HEK293 (cell line): ENCODE data around the gene FGFR3.

Experiments used
- CTCF ChIA-PET: fragments of 350-600 bp; formaldehyde crosslinking; extraction: SDS; loops from one replicate; lab custom pipeline; 2021; ENCODE audit warnings: antibody characterized with exemption; lab: Yijun Ruan, JAX
- POLR2A ChIA-PET: fragments of 300-600 bp; formaldehyde crosslinking; extraction: SDS; loops from one replicate; lab custom pipeline; 2020; ENCODE audit warnings: antibody characterized with exemption, inconsistent platforms; lab: Yijun Ruan, JAX
- H3K27ac ChIP-seq: fragments of 200-500 bp; sonication (Bioruptor generic); 2 replicates; pipeline ENCODE4 v1.5.1; 2014; ENCODE audit warnings: low read depth, low read length, control low read depth, inconsistent platforms; ENCODE audit errors: extremely low read depth
- H3K36me3 ChIP-seq, 2 experiments: fragments of 200-500 bp in 1 of 2; sonication (Bioruptor generic) in 1 of 2; 1 replicate in 1 of 2; 2 replicates in 1 of 2; pipeline ENCODE4 v1.5.1; 2014 to 2017; ENCODE audit warnings: inconsistent platforms in 2 of 2, low read length in 2 of 2; ENCODE audit not compliant: control insufficient read depth in 2 of 2, insufficient read depth in 1 of 2
- H3K4me1 ChIP-seq: fragments of 200-500 bp; sonication (Bioruptor generic); 2 replicates; pipeline ENCODE4 v1.5.1; 2014; ENCODE audit warnings: mild to moderate bottlenecking, low read length, inconsistent platforms; ENCODE audit not compliant: control insufficient read depth, insufficient read depth
- H3K4me3 ChIP-seq: 2 replicates; pipeline ENCODE4 v1.5.1; 2011; ENCODE audit warnings: low read depth, mild to moderate bottlenecking, control low read depth, low read length, moderate library complexity
- H3K9me3 ChIP-seq: fragments of 200-500 bp; sonication (Bioruptor generic); 2 replicates; pipeline ENCODE4 v1.5.1; 2014; ENCODE audit warnings: low read depth, low read length, inconsistent platforms; ENCODE audit not compliant: control insufficient read depth, insufficient read depth
- PRDM10 ChIP-seq: fragments of 450-650 bp; formaldehyde crosslinking; IDR thresholded peaks from 2 replicates; pipeline ENCODE4 v1.5.1; 2016; ENCODE audit warnings: missing biosample characterization, missing genetic modification characterization
- SCRT2 ChIP-seq: fragments of 450-650 bp; formaldehyde crosslinking; IDR thresholded peaks from 2 replicates; pipeline ENCODE4 v1.5.1; 2016; ENCODE audit warnings: missing biosample characterization, missing genetic modification characterization
- SP2 ChIP-seq: fragments of 450-650 bp; formaldehyde crosslinking; IDR thresholded peaks from 2 replicates; pipeline ENCODE4 v1.5.1; 2016; ENCODE audit warnings: missing biosample characterization, missing genetic modification characterization
- ZBTB20 ChIP-seq: fragments of 450-650 bp; formaldehyde crosslinking; IDR thresholded peaks from 2 replicates; pipeline ENCODE4 v1.5.1; 2016; ENCODE audit warnings: missing biosample characterization, missing genetic modification characterization
- ZFP37 ChIP-seq: fragments of 450-650 bp; formaldehyde crosslinking; IDR thresholded peaks from 2 replicates; pipeline ENCODE4 v1.5.1; 2016; ENCODE audit warnings: missing biosample characterization, missing genetic modification characterization
- ZNF10 ChIP-seq: fragments of 450-650 bp; formaldehyde crosslinking; IDR thresholded peaks from 2 replicates; pipeline ENCODE4 v1.5.1; 2017; ENCODE audit warnings: missing biosample characterization, missing genetic modification characterization
- ZNF211 ChIP-seq: fragments of 450-650 bp; formaldehyde crosslinking; IDR thresholded peaks from 2 replicates; pipeline ENCODE4 v1.5.1; 2016; ENCODE audit warnings: low read depth, missing biosample characterization, missing genetic modification characterization
- ZNF518A ChIP-seq: fragments of 450-650 bp; formaldehyde crosslinking; conservative IDR thresholded peaks from 2 replicates; pipeline ENCODE4 v1.5.1; 2016; ENCODE audit warnings: low read depth, missing biosample characterization, missing genetic modification characterization
- ZNF560 ChIP-seq: fragments of 450-650 bp; formaldehyde crosslinking; IDR thresholded peaks from 2 replicates; pipeline ENCODE4 v1.5.1; 2017; ENCODE audit warnings: missing biosample characterization, missing genetic modification characterization, borderline replicate concordance

The FGFR3 gene

GRCh38 chr4:1772853-1773538 lies 20.1 kb upstream of the FGFR3 start (continued):
- TF ChIP-seq PRDM10 (tag by site-specific recombination) (0 out of 2 replicates have a peak, but pooled peaks have one; percentile 18), ZNF10 (tag by site-specific recombination) (0 out of 2 replicates have a peak, but pooled peaks have one; percentile 18), ZNF560 (tag by site-specific recombination) (no peak)

GRCh38 chr4:1773754-1774153 lies 19.3 kb upstream of the FGFR3 start:
- CTCF ChIA-PET: interaction anchor here (0.7 kb wide), 1 partner anchor 26 kb away, joined by 4 read pairs; no protein-coding TSS in a partner anchor
- Histone ChIP-seq H3K36me3 (no peaks in the 10 kb centered on the region), H3K9me3 (no peaks in the 10 kb centered on the region), H3K4me1 (no peaks in the 10 kb centered on the region), H3K27ac (no peak overlapping the region), H3K4me3 (no peak overlapping the region)
- TF ChIP-seq SCRT2 (peak; percentile 88), ZFP37 (tag by site-specific recombination) (no peak)
- POLR2A ChIA-PET: interaction anchor here (0.8 kb wide), 1 partner anchor 22 kb away, joined by 7 read pairs; no protein-coding TSS in a partner anchor

GRCh38 chr4:1775731-1776500 lies 17.2 kb upstream of the FGFR3 start:
- Histone ChIP-seq H3K36me3 (no peaks in the 10 kb centered on the region), H3K4me1 (no peaks in the 10 kb centered on the region), H3K27ac (no peak overlapping the region), H3K4me3 (no peak overlapping the region), H3K9me3 (no peaks in the 10 kb centered on the region)
- CTCF ChIA-PET: interaction anchor here (0.6 kb wide), 1 partner anchor 86 kb away, joined by 3 read pairs; no protein-coding TSS in a partner anchor
- POLR2A ChIA-PET: no interaction called here
- TF ChIP-seq ZBTB20 (tag by site-specific recombination) (peak; percentile 33; the same call in 1 of the 2 replicates), SP2 (tag by site-specific recombination) (0 out of 2 replicates have a peak, but pooled peaks have one; percentile 14), ZNF211 (no peak), ZNF518A (no peak)
- TF ChIP-seq, all 188 proteins: peak for 2
